Muscle of back (tissue), 11 donors: Measurements from ENCODE around the gene BRD1. TPM values are rescaled to one million over a fixed set of nuclear protein-coding genes. Genes with fewer than 3 reads are reported as not detected.
A peak's percentile ranks its signal among the peaks of the same experiment; 100 is the strongest.

Source experiments
- DNase-seq, 3 donors: peaks; one replicate each; pipeline versions ENCODE4 v3.0.0 to v3.0.0-alpha.2; 2013
- polyA plus RNA-seq, 10 donors: library from polyadenylated mRNA; unstranded; fragments of 120-200 nt; gene quantifications; one replicate each; pipeline ENCODE4 v1.2.1, GENCODE V29; 2013; ENCODE audit not compliant: insufficient read length in 10 of 10

BRD1 gene
- polyA plus RNA-seq, 10 donors: 18.4 to 30.2 (median 25.4) TPM

DNA sequence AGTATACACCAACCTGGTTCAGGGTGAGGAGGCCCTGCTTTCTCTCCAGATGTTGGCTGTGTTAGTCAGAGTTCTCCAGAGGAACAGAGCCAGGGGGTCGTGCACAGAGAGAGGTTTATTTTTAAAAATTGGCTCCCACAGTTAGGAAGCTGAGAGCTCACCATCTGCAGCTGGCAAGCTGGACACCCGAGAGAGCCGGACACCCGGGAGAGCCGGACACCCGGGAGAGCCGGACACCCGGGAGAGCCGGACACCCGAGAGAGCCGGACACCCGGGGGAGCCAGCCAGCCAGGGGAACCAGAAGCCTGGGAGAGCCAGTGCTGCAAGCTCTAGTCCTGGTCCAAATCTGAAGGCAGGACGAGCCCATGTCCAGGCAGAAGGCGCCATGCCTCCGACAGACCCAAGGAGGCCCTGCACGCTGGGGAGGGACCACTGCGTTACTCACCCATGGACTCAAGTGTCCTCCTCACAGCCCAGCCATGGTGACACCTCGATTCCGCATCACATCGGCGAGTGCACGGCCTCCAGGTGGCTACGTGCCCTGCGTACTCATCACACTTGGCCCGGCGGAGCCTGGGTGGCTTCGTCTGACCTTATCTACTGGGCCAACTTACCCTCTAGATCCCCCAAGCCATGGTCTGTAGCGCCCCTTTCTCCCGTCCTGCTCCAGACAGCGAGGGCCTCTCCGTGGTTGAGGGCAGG is 99.0 kb downstream of the BRD1 start:
- no peak for DNase-seq

GRCh38 chr22:49727881-49728569 is 99.6 kb downstream of the BRD1 start:
- DNase-seq: no peak

GRCh38 chr22:49727191-49727880 is 100.3 kb downstream of the BRD1 start:
- DNase-seq: no peak

DNA sequence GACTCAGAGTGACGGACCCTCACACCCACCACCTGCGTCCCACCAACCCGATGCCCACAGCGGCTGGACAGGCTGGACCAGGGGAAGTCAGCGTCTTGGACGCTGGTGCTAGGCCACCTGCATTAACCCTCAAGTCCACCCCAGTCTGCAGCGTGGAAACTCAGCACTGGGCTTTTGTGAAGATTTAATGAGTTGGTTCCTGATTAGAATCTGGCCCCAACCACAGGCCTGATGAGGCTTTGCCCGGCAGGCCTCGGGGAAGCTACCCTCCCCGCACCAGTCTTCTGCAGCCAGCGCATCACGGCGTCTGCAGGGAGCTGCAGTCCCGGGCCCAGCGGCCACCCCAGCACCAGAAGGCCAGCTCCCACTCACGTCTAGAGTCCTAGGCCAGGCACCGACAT is 101.0 kb downstream of the BRD1 start:
- no peak for DNase-seq

- DNase-seq: no peak
Measured at GRCh38 chr22:49726022-49726681, 101.5 kb downstream of the BRD1 start.

- DNase-seq: no peak
Measured at GRCh38 chr22:49725516-49725915, 102.2 kb downstream of the BRD1 start.

- peak; percentile 4 to 52 (median 23) for DNase-seq
Measured at GRCh38 chr22:49724893-49725489, 102.7 kb downstream of the BRD1 start.

DNA sequence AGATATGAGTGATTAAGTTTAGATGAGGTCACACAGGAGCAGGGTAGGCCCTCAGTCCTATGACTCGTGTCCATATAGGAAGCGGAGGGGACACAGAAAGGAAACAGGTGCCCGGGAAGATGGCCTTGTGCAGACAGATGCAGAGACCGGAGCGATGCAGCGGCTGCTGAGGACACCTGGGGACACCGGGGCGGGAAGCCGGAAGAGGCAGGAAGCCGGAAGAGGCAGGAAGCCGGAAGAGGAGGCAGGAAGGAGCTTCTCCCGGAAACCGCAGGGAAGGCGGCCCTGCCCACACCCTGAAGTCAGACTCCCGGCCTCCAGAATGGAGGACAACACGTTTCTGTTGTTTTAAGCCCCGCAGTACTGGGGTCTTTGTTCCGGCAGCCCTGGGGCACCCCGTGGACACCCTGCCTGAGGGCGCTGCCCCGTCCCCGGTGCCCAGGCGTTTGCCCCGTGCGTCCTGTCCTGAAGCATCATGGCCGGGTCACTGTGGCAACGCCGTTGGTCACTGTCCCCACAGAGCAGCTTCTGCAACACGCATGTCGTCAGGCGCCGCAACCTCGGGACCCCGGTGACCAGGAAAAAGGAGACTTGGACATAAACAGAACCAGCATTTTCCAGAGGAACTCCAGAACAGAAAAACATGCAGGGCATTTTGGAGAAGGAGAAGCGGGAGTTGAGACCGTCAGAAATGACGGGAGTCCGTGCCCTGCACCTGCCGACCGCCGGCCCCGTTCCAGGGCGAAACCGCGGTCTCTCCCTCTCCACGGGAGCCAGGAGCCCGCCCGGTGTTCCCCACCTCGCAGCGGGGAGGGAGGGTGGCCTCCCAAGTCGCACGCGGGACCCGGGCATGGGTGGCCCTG is 103.4 kb downstream of the BRD1 start:
- DNase-seq: peak in 1 of 3 donors; percentile 13

DNA sequence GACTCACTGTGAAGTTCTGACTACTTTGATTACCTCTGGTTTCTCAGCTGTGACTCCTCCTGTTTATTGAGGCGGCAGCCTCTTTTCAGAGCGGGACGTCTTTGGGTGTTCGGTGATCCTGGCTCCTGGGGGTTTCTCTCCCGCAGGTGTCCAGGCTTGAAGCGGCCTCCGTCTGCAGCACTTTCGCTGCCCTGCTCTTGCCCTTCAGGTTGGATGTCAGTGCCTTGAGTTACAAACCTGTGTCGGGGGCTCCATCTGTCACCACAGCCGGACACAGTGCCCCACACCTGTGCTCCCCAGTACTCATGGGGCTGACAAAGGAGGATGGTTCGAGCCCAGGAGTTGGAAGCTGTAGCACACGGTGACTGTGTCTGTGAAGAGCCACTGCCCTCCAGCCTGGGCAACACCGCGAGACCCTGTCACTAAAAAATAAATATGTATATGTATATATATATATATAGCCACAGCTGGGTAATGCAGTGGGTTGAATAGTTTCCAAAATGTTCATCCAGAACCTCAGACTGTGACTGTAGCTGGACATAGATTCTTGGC is 104.1 kb downstream of the BRD1 start:
- DNase-seq: no peak

Other genes starting within 250 kb of the BRD1 start
- gene ZBED4, start 26.0 kb upstream of the BRD1 start, polyA plus RNA-seq: 10 to 100 TPM; 11.0 to 15.2 (median 12.3) TPM
- gene ALG12, start 90.6 kb upstream of the BRD1 start, polyA plus RNA-seq: 10 to 100 TPM in 8 of 10 donors, 1 to 10 TPM in 2; 8.8 to 20.6 (median 12.3) TPM
- gene CRELD2, start 90.8 kb upstream of the BRD1 start, polyA plus RNA-seq: 10 to 100 TPM; 14.0 to 27.8 (median 17.8) TPM
- gene PIM3, start 132.9 kb upstream of the BRD1 start, polyA plus RNA-seq: 10 to 100 TPM; 10.6 to 17.6 (median 13.9) TPM
- gene IL17REL, start 184.9 kb upstream of the BRD1 start, polyA plus RNA-seq: under 1 TPM in 1 of 10 donors, not detected in 9; 0.08 TPM
- not detected for gene TTLL8, start 230.4 kb upstream of the BRD1 start, polyA plus RNA-seq